Measurements from ENCODE around the gene FAM217B. TPM values are rescaled to one million over a fixed set of nuclear protein-coding genes. Genes with fewer than 3 reads are reported as not detected.
A peak's percentile ranks its signal among the peaks of the same experiment; 100 is the strongest.

FAM217B gene, protein sequence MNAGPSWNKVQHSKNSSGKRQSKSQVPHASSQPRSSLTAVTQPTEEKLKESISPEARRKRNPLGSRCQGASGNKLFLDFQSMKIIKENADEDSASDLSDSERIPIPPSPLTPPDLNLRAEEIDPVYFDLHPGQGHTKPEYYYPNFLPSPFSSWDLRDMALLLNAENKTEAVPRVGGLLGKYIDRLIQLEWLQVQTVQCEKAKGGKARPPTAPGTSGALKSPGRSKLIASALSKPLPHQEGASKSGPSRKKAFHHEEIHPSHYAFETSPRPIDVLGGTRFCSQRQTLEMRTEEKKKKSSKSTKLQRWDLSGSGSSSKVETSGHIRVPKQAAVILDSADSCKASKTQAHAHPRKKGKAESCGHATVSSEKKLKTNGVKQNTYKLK
- 11.5 TPM for total RNA-seq

DNA sequence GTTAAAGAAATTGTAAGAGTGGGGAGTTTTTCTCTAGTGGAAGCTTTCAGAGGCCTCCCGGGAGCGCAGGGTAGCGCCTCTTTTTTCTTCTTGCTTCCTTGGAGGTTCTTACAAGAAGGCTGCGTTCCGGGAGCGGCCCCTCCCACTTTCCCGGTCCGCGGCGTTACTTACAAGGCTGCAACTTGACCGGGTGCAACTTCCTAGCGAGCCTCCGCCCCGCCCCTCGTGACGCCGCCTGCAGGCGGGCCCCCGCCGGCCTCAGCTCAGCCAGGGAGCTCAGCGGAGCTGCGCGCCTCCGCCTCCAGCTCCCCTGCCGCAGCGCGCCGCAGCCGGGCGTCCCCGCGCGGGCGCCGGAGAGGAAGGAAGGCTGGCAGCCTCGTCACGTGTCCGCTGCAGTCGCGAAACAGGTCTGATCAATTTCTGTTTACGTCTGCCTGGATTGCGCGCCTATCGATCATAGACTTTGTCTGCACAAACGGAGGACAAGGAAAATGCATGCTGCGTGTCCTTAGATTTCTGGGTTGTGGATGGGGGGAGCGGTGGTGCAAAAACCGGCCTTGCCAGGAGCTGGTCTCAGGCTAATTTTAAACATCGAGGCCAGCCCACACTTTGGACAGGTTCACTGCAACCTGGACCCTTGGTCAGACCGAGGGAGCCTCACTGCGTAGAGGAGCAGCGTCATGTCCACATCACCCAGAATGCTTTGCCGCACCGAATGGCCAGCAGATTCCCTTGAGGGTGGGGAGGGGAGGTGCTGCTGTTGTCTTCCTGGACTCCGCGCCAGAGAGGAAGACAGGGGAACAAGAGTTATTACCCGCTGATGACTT, at the start of gene FAM217B, which contains the start of gene PPP1R3D:
FAM217B (plus strand) TSS at position 261 of the 827 bp plus-strand sequence. CDS start 3,555 bp downstream, outside the sequence.
PPP1R3D (minus strand) TSS at position 177 of the 827 bp plus-strand sequence. CDS start 374 bp downstream, outside the sequence.
- DNase-seq = peak; percentile 98

DNA sequence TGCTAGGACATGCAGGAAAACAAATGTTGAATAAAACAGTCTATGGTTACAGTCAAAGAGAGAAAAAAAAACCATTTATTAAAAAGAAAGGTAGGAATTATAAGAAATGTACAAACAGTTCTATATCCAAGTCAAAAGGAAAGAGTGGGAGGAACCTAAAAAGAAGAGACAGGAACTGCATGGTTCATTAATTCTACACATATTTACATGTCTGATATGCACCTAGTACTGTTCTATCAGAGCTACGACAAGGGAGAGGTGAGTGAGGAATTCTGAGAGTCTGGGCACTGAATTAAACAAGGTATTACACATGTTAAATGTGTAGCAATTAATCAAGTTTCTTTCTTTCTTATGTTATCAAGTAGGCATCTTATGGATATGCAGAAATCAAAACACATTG, 48.6 kb upstream of the FAM217B start:
- no peak for DNase-seq

DNA sequence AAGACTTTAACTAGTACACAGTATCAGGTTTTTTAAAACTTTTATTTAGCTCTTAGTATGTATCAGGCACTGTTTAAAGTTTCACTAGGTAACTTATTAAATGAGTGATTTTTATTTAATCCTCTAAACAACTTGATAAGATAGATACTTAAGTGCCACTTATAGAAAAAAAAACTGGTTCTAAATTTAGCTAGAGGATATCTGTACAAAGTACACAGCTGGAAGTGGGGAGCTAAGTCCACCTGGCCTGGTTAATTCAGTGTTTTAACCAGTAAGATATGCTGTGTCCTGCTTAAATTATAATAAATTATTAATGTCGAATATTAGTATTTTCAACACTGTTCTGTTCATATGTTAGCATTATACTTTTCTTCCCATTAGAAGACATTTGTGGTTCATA, 44.3 kb upstream of the FAM217B start:
- DNase-seq = no peak

DNA sequence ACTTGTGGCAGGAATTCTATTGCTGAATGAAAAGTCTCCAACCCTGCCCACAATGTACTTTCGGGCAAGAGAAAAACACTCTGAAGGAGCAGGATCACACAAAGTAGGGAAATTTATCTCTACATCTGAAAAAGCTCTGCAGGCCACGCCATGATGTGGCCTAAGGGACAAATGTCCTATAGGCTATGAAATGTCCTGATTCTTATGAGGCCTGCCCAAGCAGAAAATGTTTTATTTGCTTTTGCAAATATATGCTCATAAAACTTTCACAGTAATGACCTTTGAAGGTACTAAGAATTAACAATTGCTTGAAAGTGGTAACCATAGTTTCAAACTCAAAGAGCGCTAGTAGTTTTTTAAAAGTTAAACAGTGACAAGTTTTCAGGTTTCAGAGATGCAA, 37.7 kb upstream of the FAM217B start:
- DNase-seq = no peak

DNA sequence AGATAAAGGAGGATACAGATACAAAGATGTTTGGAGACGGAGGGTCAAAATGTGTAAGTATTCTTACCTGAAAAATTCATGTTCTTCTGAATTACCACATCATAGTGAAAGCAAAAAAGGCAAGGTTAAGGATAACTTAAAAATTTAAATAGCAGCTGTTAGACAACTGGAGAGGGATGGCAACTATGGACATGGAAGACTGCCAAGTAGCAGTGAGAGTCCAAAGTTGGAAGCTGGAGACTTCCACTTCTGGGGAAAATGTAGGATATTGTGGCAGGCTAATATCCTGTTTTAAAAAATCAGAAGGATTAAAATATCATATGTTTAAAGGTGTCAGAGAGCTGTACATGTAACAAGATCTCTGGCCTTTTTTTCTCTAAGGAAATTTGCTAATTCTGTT, 36.6 kb upstream of the FAM217B start:
- DNase-seq = peak; percentile 65

DNA sequence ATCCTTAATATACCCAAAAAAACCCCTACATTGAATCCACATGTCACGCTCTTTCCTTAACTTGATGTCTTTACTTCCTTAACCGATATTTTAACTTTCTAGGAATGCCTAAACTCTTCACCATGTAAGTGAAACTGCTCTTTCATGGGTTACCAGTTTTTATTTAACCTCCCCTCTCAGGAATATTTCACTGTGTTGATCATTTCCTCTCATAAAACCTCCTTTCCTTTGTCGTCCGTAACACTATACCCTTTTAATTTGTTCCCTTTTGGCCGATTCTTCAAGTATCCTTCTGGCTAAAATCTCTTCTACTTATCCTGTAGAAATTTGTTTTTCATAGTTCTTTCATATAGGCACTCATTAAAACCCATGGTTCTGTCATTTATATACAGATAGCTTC, 31.3 kb upstream of the FAM217B start:
- no peak for DNase-seq

DNA sequence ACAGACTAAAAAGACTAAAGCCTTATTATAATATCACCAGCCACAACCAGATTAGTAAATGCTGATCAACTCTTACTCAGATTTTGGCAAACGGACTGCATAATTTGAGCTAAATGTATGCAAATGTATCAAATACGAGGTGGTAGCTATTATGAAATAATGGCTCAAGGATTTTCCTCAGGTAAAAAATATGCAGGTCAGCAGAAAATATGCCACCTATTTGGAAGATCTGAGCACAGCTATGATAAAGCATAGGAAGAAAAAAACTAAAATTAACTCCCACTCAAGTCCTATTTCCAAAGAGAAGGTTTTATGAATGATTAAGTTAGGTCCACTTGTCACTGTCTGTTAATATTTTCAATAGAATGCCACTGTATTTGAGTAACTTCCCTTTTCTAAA, 29.1 kb upstream of the FAM217B start:
- DNase-seq = no peak

DNA sequence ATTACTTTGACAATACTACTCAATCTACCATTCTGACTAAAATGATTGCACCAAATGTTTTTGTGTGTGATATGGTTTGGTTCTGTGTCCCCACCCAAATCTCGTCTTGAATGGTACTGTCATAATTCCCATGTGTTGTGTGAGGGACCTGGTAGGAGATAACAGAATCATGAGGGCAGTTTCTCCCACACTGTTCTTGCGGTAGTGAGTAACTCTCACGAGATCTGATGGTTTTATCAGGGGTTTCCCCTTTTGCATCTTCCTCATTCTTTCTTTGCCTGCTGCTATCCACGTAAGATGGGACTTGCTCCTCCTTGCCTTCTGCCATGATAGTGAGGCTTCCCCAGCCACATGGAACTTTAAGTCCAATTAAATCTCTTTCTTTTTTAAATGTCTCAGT, 27.6 kb upstream of the FAM217B start:
- DNase-seq = no peak

DNA sequence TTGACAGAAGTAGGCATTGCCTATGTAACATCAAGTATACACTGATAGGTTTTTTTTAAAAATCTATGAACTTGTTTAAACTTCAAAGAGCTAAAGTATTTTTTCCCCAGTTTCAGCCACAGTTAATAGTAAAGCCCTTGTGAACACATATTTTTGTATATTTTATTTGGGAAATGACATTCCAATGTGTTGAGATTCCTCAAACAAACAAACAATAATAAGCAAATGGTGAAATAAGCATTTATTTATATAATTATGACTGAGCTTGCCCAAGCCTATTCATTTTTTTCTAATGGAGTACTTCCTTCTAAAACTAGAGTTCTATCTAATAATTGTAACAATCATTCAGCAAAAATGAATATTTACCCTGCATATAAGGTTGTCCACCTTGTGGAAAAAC, 19.2 kb upstream of the FAM217B start:
- DNase-seq = no peak

DNA sequence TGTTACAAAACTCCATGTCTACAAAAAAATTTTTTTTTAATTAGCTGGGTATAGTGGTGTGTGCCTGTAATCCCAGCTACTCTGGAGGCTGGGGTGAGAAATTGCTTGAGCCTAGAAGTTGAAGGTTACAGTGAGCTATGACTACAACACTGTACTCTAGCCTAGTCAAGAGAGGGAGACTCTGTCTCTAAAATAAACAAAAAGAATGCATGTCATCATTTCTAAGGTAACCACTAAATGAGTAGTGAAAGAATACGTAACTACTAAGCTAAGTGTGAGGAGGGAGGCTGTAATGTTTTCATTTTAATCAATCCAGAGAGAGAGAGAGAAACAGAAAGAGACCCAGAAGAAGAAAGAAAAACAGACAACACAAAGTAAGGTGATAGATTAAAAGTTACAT, 16.7 kb upstream of the FAM217B start:
- DNase-seq = no peak

DNA sequence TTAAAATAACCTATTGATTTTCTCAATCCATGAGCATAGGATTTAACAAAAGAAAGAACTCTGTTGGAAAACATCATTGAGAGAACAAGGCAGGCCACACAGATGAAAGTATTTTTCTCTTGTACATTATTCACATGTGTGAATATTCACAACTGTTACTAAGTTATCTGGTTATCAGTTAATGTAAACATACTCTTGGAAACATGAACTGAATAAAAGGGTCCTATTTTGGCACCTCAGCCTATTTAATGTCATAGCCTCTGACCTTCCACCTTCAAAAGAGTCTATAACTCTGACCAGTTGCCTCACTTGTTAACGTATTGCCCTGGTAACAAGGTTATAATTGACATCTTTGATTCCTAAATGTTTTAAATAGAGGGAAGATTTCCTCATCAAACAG, 14.8 kb upstream of the FAM217B start:
- DNase-seq = no peak

DNA sequence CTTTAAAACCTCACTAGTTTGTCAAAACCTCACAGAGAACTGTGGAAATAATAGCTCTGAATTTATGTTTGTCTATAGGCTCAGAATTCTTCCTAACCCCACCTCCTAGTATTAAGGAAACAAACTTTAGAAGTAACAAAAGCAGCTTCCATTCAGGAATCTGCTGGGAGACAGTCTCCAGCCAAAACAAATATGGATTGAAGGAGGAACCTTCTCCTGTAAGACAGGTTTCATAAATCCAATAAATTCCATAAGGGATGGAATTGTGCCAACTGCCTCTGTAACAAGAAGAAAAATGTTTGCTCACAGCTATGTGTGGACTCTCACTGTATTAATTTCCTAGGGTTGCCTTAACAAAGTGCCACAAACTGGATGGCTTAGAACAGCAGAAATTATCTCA, 14.3 kb upstream of the FAM217B start:
- peak; percentile 69 for DNase-seq

DNA sequence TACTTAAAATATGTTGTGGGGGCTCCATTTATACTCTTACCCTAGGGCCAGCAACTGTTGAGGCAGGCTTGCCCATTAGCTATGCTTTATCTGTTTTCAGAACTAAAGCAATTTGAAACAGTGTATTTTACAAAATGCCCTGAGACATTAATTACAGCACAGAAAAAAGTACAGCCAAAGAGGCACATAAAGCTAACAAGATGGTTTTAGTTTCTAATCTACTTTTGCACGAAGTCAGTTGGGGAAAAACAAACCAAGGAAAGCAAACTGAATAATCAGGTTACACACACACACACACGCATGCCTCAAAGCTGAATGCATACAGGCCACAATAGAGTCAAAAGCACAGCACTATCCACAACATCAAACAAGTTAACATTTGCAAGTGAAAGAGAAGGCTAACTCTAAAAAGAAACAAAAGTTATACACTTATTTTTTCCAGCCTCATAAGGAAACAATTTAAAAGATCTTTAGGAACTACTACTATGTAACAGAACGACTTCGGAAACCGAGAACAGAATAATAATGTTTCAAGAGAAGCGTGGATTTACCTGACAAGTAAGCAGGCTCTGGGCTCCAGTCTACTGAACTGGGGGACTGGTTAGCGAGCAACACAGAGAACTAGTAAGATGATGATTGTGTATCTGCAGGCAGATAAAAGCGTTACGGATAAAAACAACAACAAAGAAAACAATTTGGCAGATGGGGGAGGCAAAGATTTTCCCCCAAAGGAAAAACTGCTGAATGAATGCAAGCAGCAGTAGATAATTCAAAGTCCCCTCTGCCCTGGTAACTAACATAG, 8.5 kb upstream of the FAM217B start:
- DNase-seq = no peak

DNA sequence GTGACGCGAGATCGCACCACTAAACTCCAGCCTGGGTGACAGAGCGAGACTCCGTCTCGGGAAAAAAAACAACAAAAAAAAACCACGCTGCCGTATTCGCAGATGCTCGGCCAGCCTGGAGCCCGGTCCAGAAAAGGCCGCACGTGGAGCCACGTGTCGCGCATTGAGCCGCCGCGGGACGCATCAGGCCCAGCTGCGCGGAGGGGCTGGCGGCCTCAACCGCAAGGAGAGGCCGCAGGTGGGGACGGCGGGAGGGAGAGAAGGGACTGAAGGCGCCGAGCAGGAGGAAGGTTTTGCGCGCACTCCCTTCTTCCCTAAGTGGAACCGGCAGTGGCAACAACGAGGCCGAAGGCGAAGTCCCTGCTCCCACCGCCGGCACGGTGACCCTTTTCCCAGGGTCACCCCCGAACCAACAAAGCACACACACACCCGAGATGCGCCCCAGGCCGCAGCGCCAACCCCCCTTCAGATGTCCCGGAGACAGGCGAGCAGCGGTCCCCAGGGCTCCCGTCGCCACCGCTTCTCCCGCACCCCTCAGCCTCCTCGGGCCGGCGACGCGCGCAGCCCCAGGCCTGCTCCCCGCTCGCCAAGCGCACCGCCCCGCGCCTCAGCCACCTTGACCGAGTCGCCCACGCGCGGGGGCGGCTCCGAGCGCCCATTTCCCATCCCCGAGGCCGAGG, 7.4 kb upstream of the FAM217B start:
- no peak for DNase-seq

DNA sequence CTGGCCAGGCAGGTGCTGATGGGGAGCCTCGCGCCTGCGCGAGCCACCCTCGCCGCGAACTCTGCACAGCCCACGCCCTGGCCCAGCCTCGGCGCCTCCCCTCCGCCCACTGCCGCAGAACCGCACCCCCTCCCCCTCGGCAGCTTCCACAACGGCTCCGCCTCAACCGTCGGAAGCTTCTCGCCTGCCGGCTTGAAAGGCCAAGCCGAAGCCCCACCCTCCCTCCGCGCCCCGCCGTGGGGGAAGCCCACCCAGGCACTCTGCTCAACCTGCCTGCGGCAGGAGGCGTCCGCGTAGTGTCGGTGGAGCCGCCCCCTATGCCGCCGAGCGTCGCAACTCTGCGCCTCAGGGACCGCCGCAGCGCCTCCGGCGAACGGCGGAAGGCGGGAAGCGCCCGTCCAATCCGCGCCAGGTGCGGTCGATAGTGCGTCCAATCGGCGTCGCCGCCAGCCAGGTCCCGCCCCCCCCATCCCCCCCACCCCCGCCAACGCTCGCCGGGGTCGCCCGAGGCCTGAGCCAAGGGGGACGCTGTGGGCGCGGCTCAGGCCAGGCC, 6.8 kb upstream of the FAM217B start, which contains the start of gene SYCP2:
SYCP2 (minus strand) TSS at position 342 of the 553 bp plus-strand sequence. CDS start 11,224 bp downstream, outside the sequence.
- DNase-seq = peak; percentile 54

DNA sequence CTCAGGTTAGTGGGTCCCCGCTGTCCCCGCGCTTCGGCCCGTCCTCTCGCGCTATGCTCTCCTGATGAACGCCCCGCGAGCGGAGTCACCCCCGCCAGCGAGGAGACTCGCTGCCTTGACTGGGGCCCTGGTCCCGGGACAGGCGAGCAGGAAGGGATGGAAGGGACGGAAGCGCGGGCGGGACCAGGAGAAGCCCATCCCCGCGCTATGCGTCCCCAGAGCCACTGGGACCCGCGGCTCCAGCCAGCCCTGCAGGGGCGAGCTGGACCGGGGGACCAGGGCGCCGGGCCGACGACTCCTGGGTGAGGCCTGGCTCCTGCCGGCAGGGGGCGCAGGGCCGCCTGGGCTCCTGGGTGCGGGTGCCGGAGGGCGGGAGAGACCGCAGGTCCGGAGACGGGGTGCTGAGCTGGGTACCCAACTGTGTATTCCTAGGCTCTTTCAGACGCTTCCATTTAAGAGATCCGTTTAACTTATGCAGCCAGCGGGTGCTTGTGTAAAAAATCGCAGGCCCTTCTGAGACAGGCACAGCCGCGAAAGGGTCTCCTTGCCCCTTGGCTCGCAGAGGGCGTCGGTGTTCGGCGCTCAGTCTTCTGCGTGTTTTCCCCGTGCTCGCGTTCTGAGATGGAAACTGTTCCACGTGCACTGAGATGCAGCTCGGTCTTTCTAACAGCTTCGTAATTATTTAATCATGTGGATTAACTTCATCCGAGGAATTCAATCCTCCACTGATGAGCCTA, 6.2 kb upstream of the FAM217B start:
- DNase-seq = peak; percentile 81

DNA sequence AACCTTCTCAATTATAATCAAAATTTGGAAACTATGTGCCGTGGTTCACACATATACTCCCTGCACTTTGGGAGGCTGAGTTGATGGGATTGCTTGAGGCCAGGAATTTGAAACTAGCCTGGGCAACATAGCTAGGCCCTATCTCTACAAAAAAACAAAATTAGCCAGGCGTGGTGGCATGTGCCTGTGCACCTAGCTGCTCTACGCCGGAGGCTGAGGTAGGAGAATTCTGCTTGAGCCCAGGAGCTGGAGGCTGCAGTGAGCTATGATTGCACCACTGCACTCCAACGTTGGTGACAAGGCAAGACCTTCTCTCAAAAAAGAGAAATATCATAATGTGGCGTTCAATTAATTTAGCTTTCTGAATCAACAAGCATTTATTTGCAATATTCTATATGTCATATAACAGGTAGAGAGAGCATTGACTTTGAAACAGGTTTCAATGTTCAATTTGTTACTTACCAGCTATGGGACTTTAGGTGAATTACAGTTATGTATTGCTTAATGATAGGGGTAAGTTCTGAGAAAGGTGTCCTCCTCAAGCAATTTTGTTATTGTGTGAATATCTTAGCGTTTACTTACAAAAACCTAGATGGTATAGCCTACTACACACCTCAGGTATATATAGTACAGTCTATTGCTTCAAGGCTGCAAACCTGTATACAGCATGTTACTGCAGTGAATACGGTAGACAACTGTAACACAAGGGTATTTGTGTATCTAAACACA, 4.6 kb upstream of the FAM217B start:
- DNase-seq = no peak

DNA sequence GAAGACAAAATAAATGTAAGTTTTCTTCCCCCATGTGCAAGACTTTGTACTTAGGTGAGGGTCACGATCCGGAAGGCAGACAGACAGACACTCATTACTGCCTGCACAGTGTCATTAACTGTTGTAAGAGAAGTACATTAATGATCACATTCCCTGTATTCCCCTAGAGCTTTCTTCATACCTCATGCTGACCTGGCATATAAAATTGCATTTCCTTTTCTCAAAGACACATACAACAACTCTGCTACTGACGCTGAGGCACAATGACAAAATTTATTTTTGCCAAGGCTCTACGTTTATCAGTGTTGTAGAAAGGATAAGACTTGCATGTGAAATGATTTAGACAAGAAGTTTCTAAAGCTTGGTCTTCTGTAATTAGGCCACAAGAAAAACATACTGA, 3.8 kb upstream of the FAM217B start:
- no peak for DNase-seq

DNA sequence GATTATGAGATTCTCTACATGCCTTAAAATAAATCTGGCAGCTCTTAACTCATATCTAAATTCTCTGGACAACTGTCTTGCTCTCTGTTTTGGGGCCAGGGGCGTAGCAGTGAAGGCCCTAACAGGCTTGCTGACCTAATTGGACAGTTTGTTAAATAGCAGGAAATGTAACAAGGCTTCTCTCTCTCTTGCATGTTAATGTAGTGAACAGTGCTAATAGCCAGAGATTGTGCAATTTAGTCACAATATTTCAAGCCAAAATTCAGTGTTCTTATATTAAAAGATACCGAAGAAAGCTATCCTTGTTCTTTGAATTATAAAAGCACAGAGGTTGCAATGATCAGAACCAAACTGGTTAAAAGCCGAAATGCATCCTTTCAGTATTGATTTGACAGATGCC, 3.0 kb upstream of the FAM217B start:
- no peak for DNase-seq

DNA sequence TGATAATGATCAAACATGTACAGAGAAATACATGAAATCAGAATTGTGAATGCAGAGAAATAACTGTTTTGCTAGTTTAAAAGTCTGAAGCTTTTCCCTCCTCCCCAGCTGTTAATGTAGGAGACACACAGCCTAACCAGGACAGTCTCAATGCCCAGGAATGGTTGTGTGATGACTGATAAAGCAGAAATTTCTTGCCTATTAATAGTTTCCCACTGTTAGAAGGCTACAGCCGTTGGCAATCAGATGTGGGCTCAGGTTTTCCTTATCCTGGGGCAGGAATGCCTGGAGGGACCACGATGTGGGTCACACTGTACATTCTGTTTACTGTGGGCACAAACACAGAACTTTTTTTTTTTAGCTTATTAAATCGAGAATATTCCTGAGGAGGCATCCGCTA, 2.0 kb upstream of the FAM217B start:
- DNase-seq = no peak
